GM23338 (cell line): ENCODE data around the gene SEL1L3. TPM values are rescaled to one million over a fixed set of nuclear protein-coding genes. Genes with fewer than 3 reads are reported as not detected.

Experiments
- ATAC-seq: fragments of 200-7000 bp; cut with Tn5 transposase; 3 replicates; pipeline ENCODE4 v1.9.1; 2020
- DNase-seq: peaks from one replicate; pipeline ENCODE4 v3.0.0-alpha.2; 2015; ENCODE audit warnings: low spot score
- H2AFZ ChIP-seq: fragments of 200-600 bp; sonication (generic); 2 replicates; pipeline ENCODE4 v1.8.0; 2016; ENCODE audit warnings: antibody characterized with exemption, mild to moderate bottlenecking, moderate library complexity
- H3F3A ChIP-seq: fragments of 200-600 bp; sonication (generic); replicated peaks from 2 replicates; pipeline ENCODE4 v1.8.0; 2017; ENCODE audit warnings: antibody characterized with exemption, mixed run types, low read depth
- H3K27ac ChIP-seq: fragments of 200-600 bp; sonication (generic); 2 replicates; pipeline ENCODE4 v1.6.1; 2016; ENCODE audit warnings: low read depth
- H3K27me3 ChIP-seq: fragments of 200-600 bp; sonication (generic); 2 replicates; pipeline ENCODE4 v1.8.0; 2016; ENCODE audit warnings: mild to moderate bottlenecking, mixed run types, moderate library complexity; ENCODE audit not compliant: insufficient read depth
- H3K36me3 ChIP-seq: fragments of 200-600 bp; sonication (generic); 2 replicates; pipeline ENCODE4 v1.8.0; 2016; ENCODE audit warnings: mild to moderate bottlenecking; ENCODE audit not compliant: insufficient read depth
- H3K4me1 ChIP-seq: fragments of 200-600 bp; sonication (generic); 2 replicates; pipeline ENCODE4 v1.8.0; 2016; ENCODE audit warnings: mild to moderate bottlenecking, moderate library complexity; ENCODE audit not compliant: insufficient read depth
- H3K4me2 ChIP-seq: fragments of 200-600 bp; sonication (generic); 2 replicates; pipeline ENCODE4 v1.7.1; 2017; ENCODE audit warnings: mixed run types
- H3K4me3 ChIP-seq: fragments of 200-600 bp; sonication (generic); 2 replicates; pipeline ENCODE4 v1.6.1; 2016; ENCODE audit warnings: mixed run types
- H3K79me2 ChIP-seq: fragments of 200-600 bp; sonication (generic); replicated peaks from 2 replicates; pipeline ENCODE4 v1.8.0; 2017; ENCODE audit warnings: mild to moderate bottlenecking; ENCODE audit not compliant: insufficient read depth
- H3K9me2 ChIP-seq: fragments of 200-600 bp; sonication (generic); 2 replicates; pipeline ENCODE4 v1.8.0; 2017; ENCODE audit not compliant: insufficient read depth
- H4K20me1 ChIP-seq: fragments of 200-600 bp; sonication (generic); replicated peaks from 2 replicates; pipeline ENCODE4 v1.8.0; 2017; ENCODE audit warnings: mild to moderate bottlenecking; ENCODE audit not compliant: insufficient read depth
- H3K27ac Mint-ChIP-seq: 2 replicates; pipeline ENCODE4 v1.8.0; 2020; ENCODE audit warnings: inconsistent platforms, mild to moderate bottlenecking, moderate library complexity, mixed read lengths
- H3K27me3 Mint-ChIP-seq: 3 replicates; pipeline ENCODE4 v1.8.0; 2022; ENCODE audit warnings: low read depth, mild to moderate bottlenecking, moderate library complexity, mixed read lengths, inconsistent platforms; ENCODE audit not compliant: insufficient read depth, poor library complexity
- H3K36me3 Mint-ChIP-seq: 3 replicates; pipeline ENCODE4 v1.8.0; 2021; ENCODE audit warnings: low read depth, mild to moderate bottlenecking, inconsistent platforms, moderate library complexity, mixed read lengths
- H3K4me1 Mint-ChIP-seq: 3 replicates; pipeline ENCODE4 v1.8.0; 2020; ENCODE audit warnings: mild to moderate bottlenecking, inconsistent platforms, mixed read lengths
- H3K4me3 Mint-ChIP-seq: 3 replicates; pipeline ENCODE4 v1.8.0; 2021; ENCODE audit warnings: moderate library complexity, mild to moderate bottlenecking, inconsistent platforms, mixed read lengths
- H3K9me3 Mint-ChIP-seq: 3 replicates; pipeline ENCODE4 v1.8.0; 2020; ENCODE audit warnings: moderate library complexity, mild to moderate bottlenecking, inconsistent platforms, mixed read lengths
- CREB1 ChIP-seq: fragments of 250-450 bp; sonication (Bioruptor Pico); IDR thresholded peaks from 2 replicates; pipeline ENCODE4 v1.5.0; 2020; ENCODE audit warnings: low read depth, mild to moderate bottlenecking, moderate library complexity
- EZH2 ChIP-seq: fragments of 200-600 bp; sonication (generic); IDR thresholded peaks from one replicate; pipeline ENCODE4 v1.8.0; 2017; ENCODE audit warnings: antibody characterized with exemption, mild to moderate bottlenecking, low read depth; ENCODE audit not compliant: unreplicated experiment
- EZH2phosphoT487 ChIP-seq: fragments of 200-600 bp; sonication (generic); IDR thresholded peaks from one replicate; pipeline ENCODE4 v1.8.1; 2018; ENCODE audit warnings: antibody characterized with exemption; ENCODE audit not compliant: unreplicated experiment
- JUNB ChIP-seq: IDR thresholded peaks from one replicate; pipeline ENCODE4 v1.6.1; 2016; ENCODE audit warnings: antibody characterized with exemption; ENCODE audit not compliant: unreplicated experiment
- NANOG ChIP-seq: IDR thresholded peaks from 2 replicates; pipeline ENCODE4 v1.6.1; 2016; ENCODE audit warnings: antibody characterized with exemption, borderline replicate concordance
- POLR2AphosphoS5 ChIP-seq: IDR thresholded peaks from 2 replicates; pipeline ENCODE4 v1.6.1; 2016; ENCODE audit warnings: antibody characterized with exemption, low read depth
- STAT1 ChIP-seq: IDR thresholded peaks from one replicate; pipeline ENCODE4 v1.6.1; 2016; ENCODE audit warnings: antibody characterized with exemption; ENCODE audit not compliant: unreplicated experiment
- ZNF114 ChIP-seq: fragments of 250-450 bp; sonication (Bioruptor Pico); IDR thresholded peaks from 2 replicates; pipeline ENCODE4 v1.5.0; 2020; ENCODE audit warnings: mild to moderate bottlenecking, moderate library complexity
- ZNF331 ChIP-seq: fragments of 250-450 bp; sonication (Bioruptor Pico); IDR thresholded peaks from 2 replicates; pipeline ENCODE4 v1.5.0; 2020; ENCODE audit warnings: low read depth, mild to moderate bottlenecking, moderate library complexity
- polyA plus RNA-seq: library from polyadenylated mRNA; unstranded; fragments of >200 nt; fragmentation: Nextera tagmentation; extraction: Ambion mirVana; gene quantifications from 2 replicates; pipeline ENCODE4 v1.2.1, GENCODE V29; 2016
- total RNA-seq: library from RNA; depleted of rRNA; stranded (reverse); fragments of >200 nt; shearing (Covaris generic); gene quantifications from 2 replicates; pipeline ENCODE4 v1.2.3, GENCODE V29; 2014
- TF ChIP-seq, protein P1 (sequence below): IDR thresholded peaks from 2 replicates; pipeline ENCODE4 v1.6.1; 2016; ENCODE audit warnings: antibody characterized with exemption
- TF ChIP-seq, protein P2 (sequence below): fragments of 250-450 bp; sonication (Bioruptor Pico); IDR thresholded peaks from 2 replicates; pipeline ENCODE4 v1.5.0; 2020; ENCODE audit warnings: mild to moderate bottlenecking, moderate library complexity
- TF ChIP-seq, protein P3 (sequence below): IDR thresholded peaks from one replicate; pipeline ENCODE4 v1.6.1; 2018; ENCODE audit warnings: antibody characterized with exemption; ENCODE audit not compliant: unreplicated experiment

The SEL1L3 gene
- total and polyA plus RNA-seq, 2 experiments from 2014 or later, result 17.1 to 61.7 TPM

DNA sequence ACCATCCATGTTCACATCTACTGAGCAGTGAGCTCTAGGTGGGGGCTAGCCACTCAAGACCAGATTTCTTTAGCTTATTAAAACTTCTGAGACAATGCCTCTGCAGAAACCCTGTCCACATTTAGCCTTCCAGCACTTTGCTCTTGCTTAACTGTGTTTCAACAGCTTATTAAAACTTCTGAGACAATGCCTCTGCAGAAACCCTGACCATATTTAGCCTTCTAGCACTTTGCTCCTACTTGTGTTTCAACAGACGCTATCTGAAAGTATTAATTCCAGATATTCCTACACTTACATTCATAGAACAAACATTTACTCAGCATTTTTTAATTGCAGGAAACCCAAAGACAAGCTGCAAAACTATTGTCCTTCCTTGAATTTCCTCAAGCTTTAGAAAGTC, 91.9 kb downstream of the SEL1L3 start:
- H4K20me1 ChIP-seq, result no peaks in the 10 kb centered on the region
- no peak for DNase-seq
- peaks cover 35% of the 10 kb centered on the region for H3K36me3 Mint-ChIP-seq
- H3F3A ChIP-seq, result no peaks in the 10 kb centered on the region
- H3K27ac Mint-ChIP-seq, result no peak overlapping the region
- peaks cover 1% of the 10 kb centered on the region for H3K27me3 Mint-ChIP-seq
- no peaks in the 10 kb centered on the region for H3K79me2 ChIP-seq
- H3K4me2 ChIP-seq, result no peak overlapping the region
- H3K4me1 ChIP-seq, result 0 out of 2 replicates have a peak, but pooled peaks cover 5% of the 10 kb centered on the region
- H3K27me3 ChIP-seq, result no peaks in the 10 kb centered on the region
- H3K4me3 ChIP-seq, result no peak overlapping the region
- no peaks in the 10 kb centered on the region for H3K9me2 ChIP-seq
- no peak overlapping the region for H3K27ac ChIP-seq
- no peaks in the 10 kb centered on the region for H3K9me3 Mint-ChIP-seq
- H3K4me3 Mint-ChIP-seq, result no peak overlapping the region
- TF ChIP-seq, protein P1, sequence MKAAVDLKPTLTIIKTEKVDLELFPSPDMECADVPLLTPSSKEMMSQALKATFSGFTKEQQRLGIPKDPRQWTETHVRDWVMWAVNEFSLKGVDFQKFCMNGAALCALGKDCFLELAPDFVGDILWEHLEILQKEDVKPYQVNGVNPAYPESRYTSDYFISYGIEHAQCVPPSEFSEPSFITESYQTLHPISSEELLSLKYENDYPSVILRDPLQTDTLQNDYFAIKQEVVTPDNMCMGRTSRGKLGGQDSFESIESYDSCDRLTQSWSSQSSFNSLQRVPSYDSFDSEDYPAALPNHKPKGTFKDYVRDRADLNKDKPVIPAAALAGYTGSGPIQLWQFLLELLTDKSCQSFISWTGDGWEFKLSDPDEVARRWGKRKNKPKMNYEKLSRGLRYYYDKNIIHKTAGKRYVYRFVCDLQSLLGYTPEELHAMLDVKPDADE, result no peak
- TF ChIP-seq, protein P2, sequence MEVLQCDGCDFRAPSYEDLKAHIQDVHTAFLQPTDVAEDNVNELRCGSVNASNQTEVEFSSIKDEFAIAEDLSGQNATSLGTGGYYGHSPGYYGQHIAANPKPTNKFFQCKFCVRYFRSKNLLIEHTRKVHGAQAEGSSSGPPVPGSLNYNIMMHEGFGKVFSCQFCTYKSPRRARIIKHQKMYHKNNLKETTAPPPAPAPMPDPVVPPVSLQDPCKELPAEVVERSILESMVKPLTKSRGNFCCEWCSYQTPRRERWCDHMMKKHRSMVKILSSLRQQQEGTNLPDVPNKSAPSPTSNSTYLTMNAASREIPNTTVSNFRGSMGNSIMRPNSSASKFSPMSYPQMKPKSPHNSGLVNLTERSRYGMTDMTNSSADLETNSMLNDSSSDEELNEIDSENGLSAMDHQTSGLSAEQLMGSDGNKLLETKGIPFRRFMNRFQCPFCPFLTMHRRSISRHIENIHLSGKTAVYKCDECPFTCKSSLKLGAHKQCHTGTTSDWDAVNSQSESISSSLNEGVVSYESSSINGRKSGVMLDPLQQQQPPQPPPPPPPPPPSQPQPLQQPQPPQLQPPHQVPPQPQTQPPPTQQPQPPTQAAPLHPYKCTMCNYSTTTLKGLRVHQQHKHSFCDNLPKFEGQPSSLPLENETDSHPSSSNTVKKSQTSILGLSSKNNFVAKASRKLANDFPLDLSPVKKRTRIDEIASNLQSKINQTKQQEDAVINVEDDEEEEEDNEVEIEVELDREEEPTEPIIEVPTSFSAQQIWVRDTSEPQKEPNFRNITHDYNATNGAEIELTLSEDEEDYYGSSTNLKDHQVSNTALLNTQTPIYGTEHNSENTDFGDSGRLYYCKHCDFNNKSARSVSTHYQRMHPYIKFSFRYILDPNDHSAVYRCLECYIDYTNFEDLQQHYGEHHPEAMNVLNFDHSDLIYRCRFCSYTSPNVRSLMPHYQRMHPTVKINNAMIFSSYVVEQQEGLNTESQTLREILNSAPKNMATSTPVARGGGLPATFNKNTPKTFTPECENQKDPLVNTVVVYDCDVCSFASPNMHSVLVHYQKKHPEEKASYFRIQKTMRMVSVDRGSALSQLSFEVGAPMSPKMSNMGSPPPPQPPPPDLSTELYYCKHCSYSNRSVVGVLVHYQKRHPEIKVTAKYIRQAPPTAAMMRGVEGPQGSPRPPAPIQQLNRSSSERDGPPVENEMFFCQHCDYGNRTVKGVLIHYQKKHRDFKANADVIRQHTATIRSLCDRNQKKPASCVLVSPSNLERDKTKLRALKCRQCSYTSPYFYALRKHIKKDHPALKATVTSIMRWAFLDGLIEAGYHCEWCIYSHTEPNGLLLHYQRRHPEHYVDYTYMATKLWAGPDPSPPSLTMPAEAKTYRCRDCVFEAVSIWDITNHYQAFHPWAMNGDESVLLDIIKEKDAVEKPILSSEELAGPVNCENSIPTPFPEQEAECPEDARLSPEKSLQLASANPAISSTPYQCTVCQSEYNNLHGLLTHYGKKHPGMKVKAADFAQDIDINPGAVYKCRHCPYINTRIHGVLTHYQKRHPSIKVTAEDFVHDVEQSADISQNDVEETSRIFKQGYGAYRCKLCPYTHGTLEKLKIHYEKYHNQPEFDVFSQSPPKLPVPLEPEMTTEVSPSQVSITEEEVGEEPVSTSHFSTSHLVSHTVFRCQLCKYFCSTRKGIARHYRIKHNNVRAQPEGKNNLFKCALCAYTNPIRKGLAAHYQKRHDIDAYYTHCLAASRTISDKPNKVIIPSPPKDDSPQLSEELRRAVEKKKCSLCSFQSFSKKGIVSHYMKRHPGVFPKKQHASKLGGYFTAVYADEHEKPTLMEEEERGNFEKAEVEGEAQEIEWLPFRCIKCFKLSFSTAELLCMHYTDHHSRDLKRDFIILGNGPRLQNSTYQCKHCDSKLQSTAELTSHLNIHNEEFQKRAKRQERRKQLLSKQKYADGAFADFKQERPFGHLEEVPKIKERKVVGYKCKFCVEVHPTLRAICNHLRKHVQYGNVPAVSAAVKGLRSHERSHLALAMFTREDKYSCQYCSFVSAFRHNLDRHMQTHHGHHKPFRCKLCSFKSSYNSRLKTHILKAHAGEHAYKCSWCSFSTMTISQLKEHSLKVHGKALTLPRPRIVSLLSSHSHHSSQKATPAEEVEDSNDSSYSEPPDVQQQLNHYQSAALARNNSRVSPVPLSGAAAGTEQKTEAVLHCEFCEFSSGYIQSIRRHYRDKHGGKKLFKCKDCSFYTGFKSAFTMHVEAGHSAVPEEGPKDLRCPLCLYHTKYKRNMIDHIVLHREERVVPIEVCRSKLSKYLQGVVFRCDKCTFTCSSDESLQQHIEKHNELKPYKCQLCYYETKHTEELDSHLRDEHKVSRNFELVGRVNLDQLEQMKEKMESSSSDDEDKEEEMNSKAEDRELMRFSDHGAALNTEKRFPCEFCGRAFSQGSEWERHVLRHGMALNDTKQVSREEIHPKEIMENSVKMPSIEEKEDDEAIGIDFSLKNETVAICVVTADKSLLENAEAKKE, result no peak
- TF ChIP-seq STAT1 (no peak), EZH2phosphoT487 (no peak), POLR2AphosphoS5 (no peak)
- no peak for ATAC-seq
- H3K36me3 ChIP-seq, result peaks cover 4% of the 10 kb centered on the region; the same call in 1 of the 2 replicates
- H2AFZ ChIP-seq, result no peak overlapping the region
- H3K4me1 Mint-ChIP-seq, result peaks cover 11% of the 10 kb centered on the region

DNA sequence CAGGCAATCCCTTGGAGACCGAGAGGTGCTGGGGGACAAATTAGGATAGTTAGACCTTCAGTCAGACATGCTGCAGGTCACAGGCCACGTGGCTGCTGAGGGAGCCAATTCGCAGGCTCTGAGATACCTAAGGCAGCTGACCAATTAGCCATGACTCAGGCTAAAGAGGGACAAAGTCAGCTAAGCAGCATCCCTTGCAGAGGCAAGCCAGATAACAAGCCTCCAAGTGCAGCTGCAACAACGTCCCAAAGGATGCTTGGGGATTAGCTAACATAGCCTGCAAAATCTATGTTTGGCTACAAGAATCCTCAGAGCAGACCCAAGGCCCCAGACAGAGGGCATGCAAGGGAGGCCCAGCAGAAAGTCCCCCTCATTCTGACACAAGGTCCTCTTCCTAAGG, 93.5 kb downstream of the SEL1L3 start:
- Histone ChIP-seq H3K36me3 (peaks cover 10% of the 10 kb centered on the region), H3K27me3 (no peaks in the 10 kb centered on the region), H3K27ac (no peak overlapping the region), H3K9me2 (no peaks in the 10 kb centered on the region), H4K20me1 (no peaks in the 10 kb centered on the region), H3K4me1 (0 out of 2 replicates have a peak, but pooled peaks cover under 1% of the 10 kb centered on the region), H3K79me2 (no peaks in the 10 kb centered on the region), H3K4me3 (no peak overlapping the region), H2AFZ (no peak overlapping the region), H3K4me2 (no peak overlapping the region), H3F3A (no peaks in the 10 kb centered on the region)
- ATAC-seq (no peak), DNase-seq (no peak)
- peaks cover 11% of the 10 kb centered on the region for H3K4me1 Mint-ChIP-seq
- no peak overlapping the region for H3K4me3 Mint-ChIP-seq
- no peaks in the 10 kb centered on the region for H3K27me3 Mint-ChIP-seq
- no peaks in the 10 kb centered on the region for H3K9me3 Mint-ChIP-seq
- no peak overlapping the region for H3K27ac Mint-ChIP-seq
- peaks cover 40% of the 10 kb centered on the region for H3K36me3 Mint-ChIP-seq
- TF ChIP-seq ZNF331 (CRISPR knock-in tag) (no peak), CREB1 (no peak), JUNB (no peak), POLR2AphosphoS5 (no peak), ZNF114 (no peak), EZH2phosphoT487 (no peak), NANOG (no peak), EZH2 (no peak)
- TF ChIP-seq, protein P3, sequence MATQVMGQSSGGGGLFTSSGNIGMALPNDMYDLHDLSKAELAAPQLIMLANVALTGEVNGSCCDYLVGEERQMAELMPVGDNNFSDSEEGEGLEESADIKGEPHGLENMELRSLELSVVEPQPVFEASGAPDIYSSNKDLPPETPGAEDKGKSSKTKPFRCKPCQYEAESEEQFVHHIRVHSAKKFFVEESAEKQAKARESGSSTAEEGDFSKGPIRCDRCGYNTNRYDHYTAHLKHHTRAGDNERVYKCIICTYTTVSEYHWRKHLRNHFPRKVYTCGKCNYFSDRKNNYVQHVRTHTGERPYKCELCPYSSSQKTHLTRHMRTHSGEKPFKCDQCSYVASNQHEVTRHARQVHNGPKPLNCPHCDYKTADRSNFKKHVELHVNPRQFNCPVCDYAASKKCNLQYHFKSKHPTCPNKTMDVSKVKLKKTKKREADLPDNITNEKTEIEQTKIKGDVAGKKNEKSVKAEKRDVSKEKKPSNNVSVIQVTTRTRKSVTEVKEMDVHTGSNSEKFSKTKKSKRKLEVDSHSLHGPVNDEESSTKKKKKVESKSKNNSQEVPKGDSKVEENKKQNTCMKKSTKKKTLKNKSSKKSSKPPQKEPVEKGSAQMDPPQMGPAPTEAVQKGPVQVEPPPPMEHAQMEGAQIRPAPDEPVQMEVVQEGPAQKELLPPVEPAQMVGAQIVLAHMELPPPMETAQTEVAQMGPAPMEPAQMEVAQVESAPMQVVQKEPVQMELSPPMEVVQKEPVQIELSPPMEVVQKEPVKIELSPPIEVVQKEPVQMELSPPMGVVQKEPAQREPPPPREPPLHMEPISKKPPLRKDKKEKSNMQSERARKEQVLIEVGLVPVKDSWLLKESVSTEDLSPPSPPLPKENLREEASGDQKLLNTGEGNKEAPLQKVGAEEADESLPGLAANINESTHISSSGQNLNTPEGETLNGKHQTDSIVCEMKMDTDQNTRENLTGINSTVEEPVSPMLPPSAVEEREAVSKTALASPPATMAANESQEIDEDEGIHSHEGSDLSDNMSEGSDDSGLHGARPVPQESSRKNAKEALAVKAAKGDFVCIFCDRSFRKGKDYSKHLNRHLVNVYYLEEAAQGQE, result no peak
